Thymus (tissue), 11 donors: ENCODE results near the gene RDM1. TPM values are rescaled to one million over a fixed set of nuclear protein-coding genes. Genes with fewer than 3 reads are reported as not detected.

Experiments used
- DNase-seq, 9 donors: peaks; one replicate each; pipeline ENCODE4 v3.0.0-alpha.2; 2013; ENCODE audit warnings: low spot score in 9 of 9, low read depth in 6 of 9, missing footprints in 1 of 9
- H3K27ac ChIP-seq, 2 donors: one replicate each; pipeline ENCODE4 v1.5.1; 2013; ENCODE audit warnings: control low read depth in 1 of 2, low read depth in 1 of 2, low read length in 1 of 2, mild to moderate bottlenecking in 1 of 2, moderate library complexity in 1 of 2
- H3K27me3 ChIP-seq, 2 donors: one replicate each; pipeline ENCODE4 v1.5.1; 2013; ENCODE audit warnings: low read length in 1 of 2; ENCODE audit not compliant: control insufficient read depth in 2 of 2, insufficient read depth in 1 of 2
- H3K36me3 ChIP-seq, 2 donors: one replicate each; pipeline ENCODE4 v1.5.1; 2013; ENCODE audit warnings: low read length in 1 of 2, mild to moderate bottlenecking in 1 of 2, moderate library complexity in 1 of 2; ENCODE audit not compliant: control insufficient read depth in 2 of 2, insufficient read depth in 2 of 2
- H3K4me1 ChIP-seq, 2 donors: one replicate each; pipeline ENCODE4 v1.5.1; 2013; ENCODE audit warnings: low read length in 2 of 2; ENCODE audit not compliant: control insufficient read depth in 2 of 2, insufficient read depth in 2 of 2
- H3K4me3 ChIP-seq, 2 donors: one replicate each; pipeline ENCODE4 v1.5.1; 2013; ENCODE audit warnings: low read length in 2 of 2, control low read depth in 1 of 2, mild to moderate bottlenecking in 1 of 2
- H3K9me3 ChIP-seq, 2 donors: one replicate each; pipeline ENCODE4 v1.5.1; 2013; ENCODE audit warnings: low read length in 1 of 2, mild to moderate bottlenecking in 1 of 2; ENCODE audit not compliant: control insufficient read depth in 2 of 2, insufficient read depth in 1 of 2
- WGBS: extraction: QIAGEN DNeasy Blood & Tissue Kit; methylation state at CpG from one replicate; pipeline ENCODE4 v1.1.7; 2013; 5-methylcytosine and 5-hydroxymethylcytosine counted together
- polyA plus RNA-seq: library from polyadenylated mRNA; stranded (reverse); fragments of 200-250 nt; gene quantifications from one replicate; pipeline ENCODE4 v1.2.3, GENCODE V29; 2013
- total RNA-seq: library from RNA; stranded (reverse); fragments of 120-200 nt; gene quantifications from one replicate; pipeline ENCODE4 v1.2.4, GENCODE V29; 2013
- donor health status: healthy.

RDM1 gene
- total and polyA plus RNA-seq, 2 donors = 1.1 to 5.7 TPM

- peak; percentile 30 to 82 (median 63) for DNase-seq
- no peaks in the 10 kb centered on the region for H3K27me3 ChIP-seq
- no peak overlapping the region for H3K27ac ChIP-seq
- no peaks in the 10 kb centered on the region for H3K9me3 ChIP-seq
- 53% methylated on average over 8 of the region's 8 CpGs for WGBS
- no peak overlapping the region for H3K4me3 ChIP-seq
- H3K36me3 ChIP-seq = no peaks in the 10 kb centered on the region
- no peaks in the 10 kb centered on the region for H3K4me1 ChIP-seq
These were observed 39.2 kb upstream of the RDM1 start for GRCh38 chr17:35969558-35970380.

DNA sequence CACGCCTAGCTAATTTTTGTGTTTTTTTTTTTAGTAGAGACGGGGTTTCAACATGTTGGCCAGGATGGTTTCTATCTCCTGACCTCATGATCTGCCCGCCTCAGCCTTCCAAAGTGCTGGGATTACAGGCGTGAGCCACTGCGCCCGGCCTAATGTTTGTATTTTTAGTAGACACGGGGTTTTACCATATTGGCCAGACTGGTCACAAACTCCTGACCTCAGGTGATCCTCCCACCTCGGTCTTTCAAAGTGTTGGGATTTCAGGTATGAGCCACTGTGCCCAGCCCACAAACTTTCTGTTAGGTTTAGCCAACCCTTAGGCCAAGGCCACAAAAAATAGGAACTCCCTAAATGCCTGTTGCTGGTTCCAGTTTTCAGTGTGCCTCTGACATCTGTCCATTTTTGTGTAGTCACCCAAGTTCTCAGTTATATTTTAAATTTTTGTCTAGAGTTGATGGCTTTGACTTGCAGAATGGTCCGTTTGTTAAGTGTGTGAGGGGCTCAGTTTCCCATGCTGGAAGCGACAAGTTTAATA lies 38.0 kb upstream of the RDM1 start:
- Histone ChIP-seq H3K9me3 (no peaks in the 10 kb centered on the region), H3K4me3 (no peak overlapping the region), H3K27ac (no peak overlapping the region), H3K36me3 (no peaks in the 10 kb centered on the region), H3K4me1 (no peaks in the 10 kb centered on the region), H3K27me3 (no peaks in the 10 kb centered on the region)
- DNase-seq = no peak
- 93% methylated on average over 10 of the region's 10 CpGs for WGBS

- Histone ChIP-seq H3K4me1 (no peaks in the 10 kb centered on the region), H3K27me3 (no peaks in the 10 kb centered on the region), H3K9me3 (no peaks in the 10 kb centered on the region), H3K27ac (no peak overlapping the region), H3K4me3 (no peak overlapping the region), H3K36me3 (no peaks in the 10 kb centered on the region)
- WGBS = 95% methylated on average over 7 of the region's 7 CpGs
- DNase-seq = no peak
These were observed 34.7 kb upstream of the RDM1 start for GRCh38 chr17:35965272-35965671.

DNA sequence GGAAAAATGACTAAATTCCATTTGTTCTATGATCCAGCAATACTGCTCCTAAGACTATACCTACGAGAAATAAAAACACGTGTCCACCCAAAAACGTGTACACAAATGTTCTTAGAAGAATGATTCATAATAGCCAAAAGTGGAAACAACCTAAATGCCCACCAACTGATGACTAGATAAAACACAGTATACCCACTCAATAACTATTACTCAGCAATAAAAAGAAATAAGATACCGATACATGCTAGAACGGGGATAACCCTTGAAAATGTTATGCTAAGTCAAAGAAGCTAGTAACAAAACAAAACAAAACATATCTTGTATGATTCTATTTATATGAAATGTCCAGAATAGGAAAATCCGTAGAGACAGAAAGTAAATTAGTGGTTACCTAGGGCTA lies 33.1 kb upstream of the RDM1 start:
- WGBS = 92% methylated on average over 6 of the region's 6 CpGs
- H3K4me3 ChIP-seq = no peak overlapping the region
- no peak overlapping the region for H3K27ac ChIP-seq

GRCh38 chr17:35953720-35954119 lies 23.1 kb upstream of the RDM1 start:
- no peaks in the 10 kb centered on the region for H3K36me3 ChIP-seq

More for the DNA sequence above, 33.1 kb upstream of the RDM1 start:
- Histone ChIP-seq H3K27me3 (no peaks in the 10 kb centered on the region), H3K36me3 (no peaks in the 10 kb centered on the region), H3K4me1 (no peaks in the 10 kb centered on the region), H3K9me3 (no peaks in the 10 kb centered on the region)
- no peak for DNase-seq

DNA sequence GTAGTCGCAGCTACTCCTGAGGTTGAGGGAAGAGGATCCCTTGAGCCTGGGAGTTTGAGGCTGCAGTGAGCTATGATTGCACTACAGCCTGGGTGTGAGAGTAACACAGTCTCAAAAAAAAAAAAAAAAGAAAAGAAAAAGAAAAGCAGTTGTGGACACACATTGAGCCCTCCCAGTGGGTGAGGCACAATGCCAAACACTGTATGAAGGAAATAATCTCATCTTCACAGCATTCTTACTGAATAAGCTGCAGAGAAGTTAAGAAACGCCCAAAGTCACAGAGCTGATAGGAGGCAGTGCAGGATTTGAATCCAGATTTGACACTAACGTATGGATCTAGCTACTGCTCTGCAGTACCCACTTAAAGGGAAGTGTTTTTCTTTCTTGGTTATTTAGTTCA lies 18.8 kb upstream of the RDM1 start:
- no peak overlapping the region for H3K27ac ChIP-seq
- no peaks in the 10 kb centered on the region for H3K27me3 ChIP-seq
- no peak overlapping the region for H3K4me3 ChIP-seq
- DNase-seq = no peak
- 89% methylated on average over 3 of the region's 3 CpGs for WGBS
- no peaks in the 10 kb centered on the region for H3K9me3 ChIP-seq
- no peaks in the 10 kb centered on the region for H3K4me1 ChIP-seq
- H3K36me3 ChIP-seq = no peaks in the 10 kb centered on the region

More at GRCh38 chr17:35953720-35954119, 23.1 kb upstream of the RDM1 start:
- 78% methylated on average over 7 of the region's 7 CpGs for WGBS
- Histone ChIP-seq H3K4me1 (no peaks in the 10 kb centered on the region), H3K27me3 (no peaks in the 10 kb centered on the region), H3K4me3 (no peak overlapping the region), H3K27ac (no peak overlapping the region), H3K9me3 (no peaks in the 10 kb centered on the region)
- no peak for DNase-seq

DNA sequence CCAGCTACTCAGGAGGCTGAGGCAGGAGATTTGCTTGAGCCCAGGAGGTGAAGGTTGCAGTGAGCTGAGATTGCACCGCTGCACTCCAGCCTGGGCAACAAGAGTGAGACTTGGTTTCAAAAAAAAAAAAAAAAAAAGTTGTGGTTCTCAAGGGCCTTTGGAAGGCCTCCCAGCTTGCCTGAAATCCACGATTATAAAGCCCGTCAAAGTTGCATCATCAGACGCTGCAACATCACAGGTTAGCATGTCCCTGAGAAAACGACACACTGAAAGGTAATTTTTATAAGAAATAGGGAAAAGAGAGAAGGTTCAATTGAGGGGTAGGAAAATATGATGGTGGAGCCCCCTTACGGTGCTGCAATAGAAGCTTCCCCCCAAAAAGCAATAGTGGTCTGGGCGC lies 17.5 kb upstream of the RDM1 start:
- WGBS = 97% methylated on average over 7 of the region's 7 CpGs
- H3K36me3 ChIP-seq = no peaks in the 10 kb centered on the region
- no peak overlapping the region for H3K27ac ChIP-seq
- DNase-seq = no peak
- no peaks in the 10 kb centered on the region for H3K9me3 ChIP-seq
- H3K4me3 ChIP-seq = no peak overlapping the region
- H3K4me1 ChIP-seq = peaks cover 0 to 4% of the 10 kb centered on the region in 2 donors
- no peaks in the 10 kb centered on the region for H3K27me3 ChIP-seq

DNA sequence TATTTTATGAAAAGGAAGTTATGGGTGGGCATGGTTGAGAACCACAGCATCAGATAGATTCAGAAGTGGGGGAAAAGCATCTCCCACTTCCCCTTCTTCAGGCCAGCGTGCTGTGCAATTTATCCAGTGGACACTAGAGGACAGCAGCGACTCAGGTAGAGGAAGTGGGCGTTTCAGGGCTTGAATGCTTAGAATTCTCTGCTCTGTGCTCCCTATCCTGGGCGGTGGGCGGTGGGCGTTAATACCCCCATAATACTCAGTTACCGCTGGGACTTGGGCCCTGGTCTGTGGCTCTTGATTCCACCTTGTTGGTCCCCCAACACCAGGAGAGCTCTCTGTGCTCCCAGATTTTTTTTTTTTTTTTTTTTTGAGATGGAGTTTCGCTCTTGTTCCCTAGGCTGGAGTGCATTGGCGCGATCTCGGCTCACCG lies 16.6 kb upstream of the RDM1 start:
- Histone ChIP-seq H3K4me3 (no peak overlapping the region), H3K27me3 (no peaks in the 10 kb centered on the region)

DNA sequence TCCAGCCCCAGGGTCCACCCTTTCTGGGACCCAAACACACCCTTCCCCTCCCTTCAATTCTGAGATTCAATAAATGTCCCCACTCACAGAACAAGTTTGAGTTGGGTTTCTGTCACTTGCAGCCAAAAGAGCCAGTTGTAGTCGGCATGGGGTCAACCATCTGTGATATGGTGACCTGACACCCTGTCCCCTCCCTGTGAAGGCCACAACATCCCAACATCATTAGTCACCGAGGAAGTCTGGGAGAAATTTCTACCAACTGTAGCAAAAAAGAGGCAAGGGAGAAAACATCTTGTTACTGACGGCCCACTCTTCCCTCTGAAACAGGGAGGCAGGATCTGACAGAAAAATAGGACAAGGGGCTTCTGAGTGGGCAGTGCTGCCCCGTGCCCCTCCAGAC lies 13.6 kb upstream of the RDM1 start:
- H3K4me3 ChIP-seq = no peak overlapping the region
- 96% methylated on average over 4 of the region's 4 CpGs for WGBS
- H3K9me3 ChIP-seq = no peaks in the 10 kb centered on the region
- no peak for DNase-seq
- no peak overlapping the region for H3K27ac ChIP-seq
- H3K27me3 ChIP-seq = no peaks in the 10 kb centered on the region
- H3K4me1 ChIP-seq = peaks cover 0 to 4% of the 10 kb centered on the region in 2 donors
- H3K36me3 ChIP-seq = no peaks in the 10 kb centered on the region

More for the DNA sequence above, 16.6 kb upstream of the RDM1 start:
- H3K36me3 ChIP-seq = no peaks in the 10 kb centered on the region
- H3K9me3 ChIP-seq = no peaks in the 10 kb centered on the region
- DNase-seq = peak in 5 of 9 donors; percentile 24 to 68 (median 28)
- H3K27ac ChIP-seq = no peak overlapping the region
- H3K4me1 ChIP-seq = peaks cover 0 to 4% of the 10 kb centered on the region in 2 donors
- WGBS = 38% methylated on average over 12 of the region's 12 CpGs
